ENCODE data around the gene NCOA1.
"Not testable (repeated sequence)": the region's sequence is repeated elsewhere in the genome, so short reads cannot be mapped to it uniquely, and the experiment has no call there.

NCOA1 gene

GRCh38 chr2:24565537-24565936, 74.5 kb downstream of the NCOA1 start:
- TF ChIP-seq CTCF (conservative IDR thresholded peaks at IDR 0.05; ENCODE audit: low read depth, low read length): no peak

GRCh38 chr2:24566209-24566608, 75.2 kb downstream of the NCOA1 start:
- no peak overlapping the region for H3K4me3 ChIP-seq (ENCODE audit: low read depth, low read length)
- DNase-seq (ENCODE audit: low read depth): no peak
- no peak for TF ChIP-seq CTCF (conservative IDR thresholded peaks at IDR 0.05; ENCODE audit: low read depth, low read length)

More at GRCh38 chr2:24565537-24565936, 74.5 kb downstream of the NCOA1 start:
- DNase-seq (ENCODE audit: low read depth): no peak
- no peak overlapping the region for H3K4me3 ChIP-seq (ENCODE audit: low read depth, low read length)

GRCh38 chr2:24566630-24567029, 75.6 kb downstream of the NCOA1 start:
- no peak overlapping the region for H3K4me3 ChIP-seq (ENCODE audit: low read depth, low read length)
- no peak for DNase-seq (ENCODE audit: low read depth)
- TF ChIP-seq CTCF (conservative IDR thresholded peaks at IDR 0.05; ENCODE audit: low read depth, low read length): no peak

- DNase-seq (ENCODE audit: low read depth): no peak
- H3K4me3 ChIP-seq (ENCODE audit: low read depth, low read length): no peak overlapping the region
- TF ChIP-seq CTCF (conservative IDR thresholded peaks at IDR 0.05; ENCODE audit: low read depth, low read length): no peak
Measured at GRCh38 chr2:24568551-24568950, 77.5 kb downstream of the NCOA1 start.

- H3K4me3 ChIP-seq (ENCODE audit: low read depth, low read length); DNase-seq (ENCODE audit: low read depth): not testable (repeated sequence)
Measured at GRCh38 chr2:24569565-24569964, 78.5 kb downstream of the NCOA1 start.

GRCh38 chr2:24570225-24570624, 79.2 kb downstream of the NCOA1 start:
- H3K4me3 ChIP-seq (ENCODE audit: low read depth, low read length): no peak overlapping the region
- no peak for TF ChIP-seq CTCF (conservative IDR thresholded peaks at IDR 0.05; ENCODE audit: low read depth, low read length)

GRCh38 chr2:24571828-24572442, 80.9 kb downstream of the NCOA1 start:
- DNase-seq (ENCODE audit: low read depth): no peak
- TF ChIP-seq CTCF (conservative IDR thresholded peaks at IDR 0.05; ENCODE audit: low read depth, low read length): no peak

More at GRCh38 chr2:24570225-24570624, 79.2 kb downstream of the NCOA1 start:
- DNase-seq (ENCODE audit: low read depth): no peak

More at GRCh38 chr2:24571828-24572442, 80.9 kb downstream of the NCOA1 start:
- no peak overlapping the region for H3K4me3 ChIP-seq (ENCODE audit: low read depth, low read length)
